NK-92 treated with Interleukin-12 subunit alpha and Interleukin-12 subunit beta, amount 100 ng/mL, for 24 hours (cell line): ENCODE data around the gene PPP2R5C.
"Not testable (repeated sequence)": the region's sequence is repeated elsewhere in the genome, so short reads cannot be mapped to it uniquely, and the experiment has no call there.

Experiments
- DNase-seq: peaks from one replicate; lab custom pipeline; 2025; lab: John Stamatoyannopoulos, UW

The PPP2R5C gene

DNA sequence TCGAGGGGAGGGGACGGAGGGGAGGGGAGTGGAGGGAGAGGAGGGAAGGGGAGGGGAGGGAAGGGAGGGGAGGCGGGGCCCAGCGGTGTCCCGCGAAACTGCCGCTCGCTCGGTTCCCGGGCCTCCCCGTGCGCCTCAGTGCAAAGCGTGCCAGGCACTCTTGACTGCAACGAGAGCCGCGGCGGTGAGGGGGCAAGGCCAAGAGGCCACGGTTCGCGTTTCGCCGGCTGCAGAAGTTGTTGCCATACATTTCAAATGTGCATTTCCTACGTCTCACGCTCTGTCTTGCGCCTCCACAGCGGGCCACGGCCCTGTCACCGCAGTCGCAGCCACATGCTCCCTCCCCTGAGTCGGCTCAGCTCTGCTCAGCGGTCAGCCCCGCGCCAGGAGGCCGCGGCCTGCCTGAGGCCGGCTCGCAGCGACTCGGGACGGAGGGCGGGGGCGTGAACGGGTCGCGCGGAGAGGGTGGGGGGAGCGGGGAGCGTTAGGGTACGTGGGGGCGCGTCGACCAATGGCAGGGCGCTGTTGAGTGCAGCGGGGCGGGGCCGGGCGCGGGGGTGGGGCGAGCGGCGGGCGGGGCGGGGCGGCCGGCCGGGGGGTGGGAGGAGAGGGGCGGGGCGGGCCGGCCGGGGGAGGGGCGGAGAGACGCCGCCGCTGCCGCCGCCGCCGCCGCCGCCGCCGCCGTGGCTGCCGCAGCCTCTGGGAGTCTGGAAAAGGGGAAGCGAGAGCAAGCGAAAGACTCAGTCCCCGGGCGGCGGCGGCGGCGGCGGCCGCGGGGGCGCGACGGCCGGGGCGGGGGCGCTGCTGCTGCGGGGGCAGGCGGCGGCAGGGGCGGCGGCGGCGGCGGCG is at the start of gene PPP2R5C:
PPP2R5C (plus strand) TSS at position 678 of the 849 bp plus-strand sequence. CDS start 185 bp downstream, outside the sequence.
- peak; percentile 81 for DNase-seq

DNA sequence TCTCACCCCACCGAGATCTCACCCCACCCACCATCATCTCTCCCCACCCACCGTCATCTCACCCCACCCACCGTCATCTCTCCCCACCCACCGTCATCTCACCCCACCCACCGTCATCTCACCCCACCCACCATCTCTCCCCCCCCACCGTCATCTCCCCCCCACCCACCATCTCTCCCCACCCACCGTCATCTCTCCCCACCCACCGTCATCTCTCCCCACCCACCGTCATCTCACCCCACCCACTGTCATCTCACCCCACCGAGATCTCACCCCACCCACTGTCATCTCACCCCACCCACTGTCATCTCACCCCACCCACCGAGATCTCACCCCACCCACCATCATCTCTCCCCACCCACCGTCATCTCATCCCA is 49.7 kb upstream of the PPP2R5C start:
- DNase-seq = not testable (repeated sequence)

DNA sequence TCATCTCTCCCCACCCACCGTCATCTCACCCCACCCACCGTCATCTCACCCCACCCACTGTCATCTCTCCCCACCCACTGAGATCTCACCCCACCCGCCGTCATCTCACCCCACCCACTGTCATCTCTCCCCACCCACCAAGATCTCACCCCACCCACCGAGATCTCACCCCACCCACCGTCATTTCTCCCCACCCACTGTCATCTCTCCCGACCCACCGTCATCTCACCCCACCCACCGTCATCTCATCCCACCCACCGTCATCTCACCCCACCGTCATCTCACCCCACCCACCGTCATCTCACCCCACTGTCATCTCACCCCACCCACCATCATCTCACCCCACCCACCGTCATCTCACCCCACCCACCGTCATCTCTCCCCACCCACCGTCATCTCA is 49.2 kb upstream of the PPP2R5C start:
- not testable (repeated sequence) for DNase-seq

DNA sequence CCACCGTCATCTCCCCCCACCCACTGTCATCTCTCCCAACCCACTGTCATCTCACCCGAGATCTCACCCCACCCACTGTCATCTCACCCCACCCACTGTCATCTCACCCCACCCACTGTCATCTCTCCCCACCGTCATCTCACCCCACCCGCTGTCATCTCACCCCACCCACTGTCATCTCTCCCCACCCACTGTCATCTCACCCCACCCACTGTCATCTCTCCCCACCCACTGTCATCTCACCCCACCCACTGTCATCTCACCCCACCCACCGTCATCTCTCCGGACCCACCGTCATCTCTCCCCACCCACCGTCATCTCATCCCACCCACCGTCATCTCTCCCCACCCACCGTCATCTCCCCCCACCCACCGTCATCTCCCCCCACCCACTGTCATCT is 48.4 kb upstream of the PPP2R5C start:
- not testable (repeated sequence) for DNase-seq

DNA sequence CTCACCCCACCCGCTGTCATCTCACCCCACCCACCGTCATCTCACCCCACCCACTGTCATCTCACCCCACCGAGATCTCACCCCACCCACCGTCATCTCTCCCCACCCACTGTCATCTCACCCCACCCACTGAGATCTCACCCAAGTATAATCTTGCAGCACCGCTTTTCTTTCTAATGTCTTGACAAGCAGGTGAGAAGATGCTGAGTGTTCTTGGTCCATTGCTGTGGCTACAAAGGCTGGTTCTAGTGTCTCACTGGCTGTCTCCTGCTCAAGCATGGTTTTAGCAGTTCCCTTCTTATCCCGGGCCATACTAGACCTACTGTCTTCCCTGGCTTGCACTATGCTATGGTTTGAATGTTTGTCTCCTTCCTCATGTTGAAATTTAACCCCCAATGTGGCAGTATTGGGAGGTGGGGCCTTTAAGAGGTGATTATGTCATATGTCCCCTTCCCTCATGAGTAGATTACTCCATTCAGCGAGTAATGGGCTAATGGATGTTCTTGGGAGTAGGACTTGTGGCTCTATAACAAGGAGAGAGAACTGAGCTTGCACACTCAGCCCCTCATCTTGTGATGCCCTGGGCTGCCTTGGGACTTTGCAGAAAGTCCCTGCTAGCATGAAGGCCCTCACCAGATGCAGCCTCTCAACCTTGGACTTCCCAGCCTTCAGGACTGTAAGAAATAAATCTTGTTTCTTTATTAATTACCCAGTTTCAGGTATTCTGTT is 47.7 kb upstream of the PPP2R5C start:
- DNase-seq = no peak

DNA sequence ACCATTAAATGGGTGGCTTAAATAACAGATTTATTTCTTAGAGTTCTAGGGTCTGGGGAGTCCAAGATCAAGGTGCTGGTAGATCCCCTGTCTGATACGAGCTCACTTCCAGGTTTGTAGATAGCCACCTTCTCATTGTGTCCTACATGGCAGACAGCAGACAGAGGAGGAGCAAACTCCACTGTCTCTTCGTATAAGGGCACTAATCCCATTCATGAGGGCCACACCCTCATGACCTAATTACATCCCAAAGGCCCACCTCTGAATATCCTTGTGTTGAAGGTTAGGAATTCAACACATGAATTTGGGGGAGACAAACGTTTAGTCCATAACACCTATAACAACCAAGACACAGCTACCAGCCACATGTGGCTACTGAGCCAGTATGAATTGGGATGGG is 47.1 kb upstream of the PPP2R5C start:
- DNase-seq = no peak

DNA sequence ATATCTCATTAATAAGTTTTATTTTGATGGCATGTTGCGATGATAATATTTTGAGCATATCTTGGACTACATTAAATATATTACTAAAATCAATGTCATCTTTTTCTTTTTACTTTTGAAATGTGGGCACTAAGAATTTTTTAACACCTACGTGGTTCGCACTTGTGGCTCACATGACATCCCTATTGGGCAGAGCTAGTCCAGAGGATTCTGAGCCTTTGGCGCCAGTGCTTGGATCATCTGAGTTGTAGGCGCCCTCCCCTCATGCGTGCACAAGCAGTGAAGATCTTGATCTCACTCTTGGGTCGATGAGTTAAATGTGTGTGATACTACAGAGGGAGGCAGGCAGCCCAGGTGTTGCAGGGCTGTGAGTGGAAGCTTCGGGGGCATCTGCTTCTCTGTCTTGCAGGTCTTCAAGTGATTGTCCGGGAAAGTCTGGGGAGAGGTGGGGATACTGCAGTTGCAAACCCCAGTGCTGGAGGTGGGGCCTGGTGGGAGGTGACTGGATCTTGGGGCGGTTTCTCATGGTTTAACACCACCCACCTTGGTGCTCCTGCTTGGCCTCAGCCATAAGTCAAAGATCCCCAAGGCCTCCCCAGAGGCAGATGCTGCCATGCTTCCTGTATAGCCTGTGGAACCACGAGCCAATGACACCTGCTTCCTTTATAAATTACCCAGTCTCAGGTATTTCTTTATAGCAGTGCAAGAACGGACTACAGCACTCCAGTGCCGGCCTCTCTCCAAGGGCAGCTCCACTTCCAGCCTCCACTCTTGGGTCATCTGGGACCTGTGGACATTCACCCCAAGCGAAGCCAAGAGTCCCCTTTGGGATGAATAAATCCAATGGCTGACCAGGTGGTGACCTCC is 46.1 kb upstream of the PPP2R5C start:
- no peak for DNase-seq

DNA sequence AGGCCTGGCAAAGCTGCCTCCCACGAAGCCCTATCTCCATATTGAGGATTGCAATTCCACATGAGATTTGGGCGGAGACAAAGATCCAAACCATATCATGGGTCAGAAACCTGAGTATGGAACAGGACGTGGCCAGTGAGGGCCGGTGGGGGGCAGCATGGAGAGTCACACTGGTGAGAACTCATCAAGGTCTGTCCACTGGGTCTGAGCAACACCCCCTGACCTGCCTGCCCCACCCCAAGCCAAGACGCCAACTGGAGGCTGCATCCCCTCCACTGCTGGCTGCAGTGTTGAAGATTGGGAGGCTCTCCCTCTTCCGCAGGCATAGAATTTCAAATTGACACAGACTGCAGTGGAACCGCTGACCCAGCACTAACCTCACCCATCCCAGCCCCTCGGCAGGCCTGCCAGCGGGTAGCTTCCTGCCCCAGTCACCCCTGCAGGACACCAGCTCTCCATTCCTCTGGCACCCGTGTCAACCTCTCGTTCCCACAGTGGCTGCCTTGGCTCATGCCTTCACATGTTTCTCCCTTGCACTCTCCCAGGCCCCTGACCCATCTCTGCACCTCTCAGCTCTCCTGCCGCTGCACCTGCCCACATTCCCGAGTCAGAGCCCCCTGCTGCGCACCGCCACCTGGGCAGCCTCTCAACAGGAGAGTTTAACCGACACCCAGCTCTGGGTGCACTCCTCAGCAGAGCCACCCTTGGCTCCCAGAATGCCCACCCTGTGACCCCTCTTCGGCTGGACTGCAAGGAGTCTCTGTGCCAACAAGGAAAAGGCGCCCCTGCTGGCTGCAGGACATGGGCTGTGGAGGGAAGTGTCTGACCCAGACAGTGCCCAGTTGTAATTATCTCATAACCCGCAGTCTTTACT is 45.2 kb upstream of the PPP2R5C start:
- no peak for DNase-seq

DNA sequence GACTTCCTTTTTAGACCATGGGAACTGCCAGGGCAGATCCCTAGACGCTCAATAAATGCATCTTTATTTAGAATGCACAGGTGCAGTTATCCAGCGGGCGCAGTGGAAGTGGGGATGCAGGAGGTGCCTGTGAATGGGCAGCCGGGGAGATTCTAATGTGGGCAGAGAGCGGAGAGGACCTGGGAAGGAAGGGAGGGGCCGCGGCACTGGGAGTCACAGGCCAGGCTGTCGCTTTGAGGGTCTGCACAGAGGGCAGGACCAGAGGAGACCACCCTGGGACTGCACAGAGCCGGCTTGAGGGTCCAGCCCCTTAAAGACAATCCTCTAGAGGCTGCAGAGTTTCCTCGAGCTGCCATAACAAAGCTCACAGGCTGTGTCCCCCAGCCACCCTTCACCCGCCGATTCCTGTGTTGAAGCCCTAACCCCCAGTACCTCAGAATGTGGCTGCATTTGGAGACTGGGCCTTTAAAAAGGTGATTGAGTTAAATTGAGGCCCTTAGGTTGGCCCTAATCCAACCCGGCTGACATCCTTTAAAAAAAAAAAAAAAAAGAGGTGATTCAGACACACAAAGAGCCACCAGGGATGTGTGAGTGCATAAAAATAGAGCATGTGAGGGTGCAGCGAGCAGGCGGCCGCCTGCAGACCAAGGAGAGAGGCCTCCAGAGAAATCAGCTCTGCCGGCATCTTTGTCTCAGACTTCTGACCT is 44.4 kb upstream of the PPP2R5C start:
- DNase-seq = no peak

DNA sequence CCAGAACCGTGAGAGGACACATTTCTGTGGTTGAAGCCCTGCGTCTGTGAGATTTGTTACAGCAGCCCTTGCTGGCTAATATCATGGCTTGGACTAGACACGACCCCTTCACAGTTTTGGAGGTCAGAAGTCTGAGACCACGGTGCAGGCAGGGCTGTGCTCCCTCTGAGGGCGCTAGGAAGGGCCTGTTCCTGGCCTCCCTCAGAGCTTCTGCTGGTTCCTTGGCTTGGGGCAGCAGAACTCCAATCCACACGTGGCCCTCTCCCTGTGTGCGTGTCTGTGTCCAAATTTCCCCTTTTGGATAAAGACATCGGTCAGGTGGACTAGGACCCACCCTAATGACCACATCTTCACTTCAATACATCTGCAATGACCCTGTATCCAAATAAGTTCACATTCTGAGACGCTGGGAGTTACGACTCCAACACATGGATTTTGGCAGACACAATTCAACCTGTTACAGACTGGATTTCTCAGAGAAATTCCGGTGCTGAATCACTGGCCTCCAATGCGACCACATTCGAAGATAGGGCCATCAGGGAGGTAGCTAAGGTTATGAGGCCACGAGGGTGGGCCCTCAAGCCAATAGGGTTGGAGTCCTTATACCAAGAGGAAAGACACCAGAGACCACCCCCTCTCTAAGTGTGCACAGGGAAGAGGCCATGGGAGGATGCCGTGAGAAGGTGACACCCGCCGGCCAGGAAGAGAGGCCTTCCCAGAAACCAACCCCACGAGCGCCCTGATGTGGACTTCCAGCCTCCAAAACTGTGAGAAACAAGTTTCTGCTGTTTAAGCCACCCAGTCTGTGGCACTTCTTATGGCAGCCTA is 43.6 kb upstream of the PPP2R5C start:
- DNase-seq = no peak

DNA sequence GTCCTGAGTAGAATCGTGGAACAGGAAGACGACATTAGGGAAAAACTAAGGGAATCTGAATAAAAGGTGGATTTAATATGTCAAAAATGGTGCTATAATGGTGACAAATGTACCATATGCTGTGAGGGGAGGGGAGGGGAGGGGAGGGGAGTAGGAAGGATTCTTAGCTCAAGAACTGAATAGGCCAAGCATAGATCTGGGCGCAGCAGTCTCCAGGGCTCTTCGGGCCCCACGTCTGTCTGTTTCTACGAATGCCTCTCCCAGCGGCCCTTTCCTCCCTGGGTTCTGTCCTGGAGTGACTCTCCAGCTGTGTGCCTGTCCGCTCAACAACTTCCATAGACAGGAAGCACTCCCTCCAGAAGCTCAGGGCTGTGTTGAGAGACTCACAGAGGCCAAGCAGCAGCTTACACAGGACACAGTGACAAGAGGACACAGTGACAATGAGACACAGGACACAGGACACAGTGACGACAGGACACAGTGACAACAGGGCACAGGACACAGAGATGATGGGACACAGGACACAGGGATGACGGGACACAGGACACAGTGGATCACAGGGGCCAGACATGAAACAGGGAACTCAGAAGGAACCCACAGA is 42.4 kb upstream of the PPP2R5C start:
- DNase-seq = no peak

DNA sequence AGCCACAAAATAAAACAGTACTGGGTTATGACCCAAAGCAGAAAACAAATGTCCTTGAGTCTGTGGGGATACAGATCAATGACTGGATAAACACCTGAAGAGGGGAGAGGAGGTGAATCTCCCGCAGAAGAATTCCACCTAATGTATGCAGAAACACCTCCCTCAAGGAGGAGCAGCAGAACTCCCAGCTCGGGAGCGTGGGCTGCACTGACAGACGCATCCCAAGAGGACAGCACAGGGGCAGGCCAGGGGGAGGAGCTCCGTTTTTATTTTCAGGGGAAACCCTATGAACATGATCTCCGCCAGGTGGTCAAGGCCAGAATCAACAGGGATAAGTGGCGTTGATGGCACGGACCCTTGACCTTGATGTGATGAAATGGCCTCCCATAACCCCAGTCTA is 41.8 kb upstream of the PPP2R5C start:
- no peak for DNase-seq

DNA sequence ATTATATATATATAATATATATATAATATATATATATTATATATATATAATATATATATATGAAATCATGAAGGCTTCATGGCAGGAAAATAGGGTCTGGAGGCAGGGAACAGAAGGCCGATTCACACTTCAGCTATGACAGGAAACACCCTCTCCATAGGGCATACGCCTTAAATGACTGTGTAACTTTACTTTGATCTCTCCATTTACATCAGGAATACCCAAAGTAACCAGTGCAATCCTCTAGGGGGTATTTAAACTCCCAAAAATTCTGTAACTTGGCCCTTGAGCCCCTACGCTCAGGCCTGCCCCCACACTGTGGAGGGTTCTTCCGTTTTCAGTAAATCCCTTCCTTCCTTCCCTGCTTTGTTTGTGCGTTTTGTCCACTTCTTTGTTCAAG is 40.4 kb upstream of the PPP2R5C start:
- DNase-seq = no peak

DNA sequence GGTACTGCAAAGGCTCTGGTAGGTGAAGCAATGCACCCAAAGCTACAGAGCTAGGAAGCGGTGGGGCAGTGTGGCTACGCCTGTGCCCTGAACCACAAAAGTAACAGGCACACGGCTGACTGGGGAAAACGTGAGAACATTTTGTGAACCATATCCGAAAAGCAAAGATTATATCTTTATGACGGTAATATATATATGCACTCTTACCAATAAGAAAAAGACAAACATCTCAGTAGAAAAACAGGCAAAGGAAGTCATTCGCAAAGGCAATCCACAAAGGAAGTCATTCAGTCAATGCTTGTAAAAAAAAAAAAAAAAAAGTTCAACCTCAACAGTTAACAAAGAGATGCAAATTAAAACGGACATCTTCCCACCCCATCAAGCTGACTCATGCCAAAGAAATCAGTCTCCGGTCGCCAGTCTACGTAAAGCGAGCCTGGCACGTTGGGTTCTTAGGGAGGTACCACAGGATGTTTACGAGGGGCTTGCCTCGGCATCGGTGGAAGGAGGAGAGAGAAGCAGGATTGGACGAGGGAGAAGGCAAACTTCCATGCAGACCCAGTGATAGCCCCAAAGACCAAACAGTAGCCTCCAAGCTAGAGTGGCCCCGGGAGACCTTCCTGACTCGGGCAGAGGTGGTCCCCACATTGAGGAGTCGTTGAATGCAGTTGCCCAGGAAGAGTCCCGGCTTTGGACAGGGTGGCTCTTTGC is 39.4 kb upstream of the PPP2R5C start:
- DNase-seq = peak; percentile 58

DNA sequence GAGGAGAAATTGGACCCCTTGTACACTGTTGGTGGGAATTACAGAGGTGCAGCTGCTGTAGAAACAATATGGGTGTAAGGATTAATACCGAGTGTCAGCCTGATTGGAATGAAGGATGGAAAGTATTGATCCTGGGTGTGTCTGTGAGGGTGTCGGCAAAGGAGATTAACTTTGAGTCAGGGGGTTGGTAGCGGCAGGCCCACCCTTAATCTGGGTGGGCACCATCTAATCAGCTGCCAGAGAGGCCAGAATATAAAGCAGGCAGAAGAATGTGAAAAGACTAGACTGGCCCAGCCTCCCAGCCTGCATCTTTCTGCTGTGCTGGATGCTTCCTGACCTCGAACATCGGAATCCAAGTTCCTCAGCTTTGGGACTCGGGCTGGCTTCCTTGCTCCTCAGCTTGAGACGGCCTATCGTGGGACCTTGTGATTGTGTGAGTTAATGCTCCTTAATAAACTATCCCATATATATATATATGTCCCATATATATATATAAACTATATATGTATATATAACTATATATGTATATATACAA is 38.4 kb upstream of the PPP2R5C start:
- no peak for DNase-seq

DNA sequence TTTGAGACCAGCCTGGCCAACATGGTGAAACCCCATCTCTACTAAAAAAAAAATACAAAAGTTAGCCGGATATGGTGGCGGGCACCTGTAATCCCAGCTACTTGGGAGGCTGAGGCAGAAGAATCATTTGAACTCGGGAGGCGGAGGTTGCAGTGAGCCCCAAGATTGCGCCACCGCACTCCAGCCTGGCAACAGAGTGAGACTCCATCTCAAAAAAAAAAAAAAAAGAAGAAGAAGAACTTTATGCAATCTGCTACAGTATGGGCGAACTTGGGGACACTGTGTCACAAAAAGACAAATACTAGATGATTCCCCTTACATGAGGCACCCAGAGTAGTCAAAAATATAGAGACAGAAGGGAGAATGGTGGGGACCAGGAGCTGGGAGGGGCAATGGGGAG is 35.9 kb upstream of the PPP2R5C start:
- not testable (repeated sequence) for DNase-seq

DNA sequence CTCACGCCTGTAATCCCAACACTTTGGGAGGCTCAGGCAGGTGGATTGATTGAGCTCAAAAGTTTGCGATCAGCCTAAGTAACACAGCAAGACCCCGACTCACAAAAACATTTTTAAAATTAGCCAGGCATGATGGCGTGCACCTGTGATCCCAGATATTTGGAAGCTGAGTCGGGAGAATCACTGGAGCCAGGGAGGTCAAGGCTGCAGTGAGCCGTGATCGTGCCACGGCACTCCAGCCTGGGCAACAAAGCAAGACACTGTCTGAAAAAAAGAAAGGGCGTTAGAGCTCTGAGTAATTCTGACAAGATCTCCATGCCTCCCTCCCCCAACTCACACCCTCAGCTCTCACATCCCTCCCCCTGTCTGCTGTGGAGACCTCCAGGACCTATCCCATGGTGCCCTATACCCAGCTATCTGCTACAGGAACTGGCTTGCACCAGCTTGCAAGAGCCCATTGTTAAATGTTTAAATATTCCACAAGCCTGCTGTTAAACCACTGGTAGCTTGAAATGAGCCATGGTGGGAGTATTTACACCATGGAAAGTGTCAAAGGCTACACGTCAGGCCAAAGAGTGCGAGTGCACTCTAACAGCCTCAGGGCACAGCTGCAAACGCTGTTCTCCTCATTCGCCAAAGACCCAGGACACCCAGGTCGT is 35.1 kb upstream of the PPP2R5C start:
- no peak for DNase-seq

DNA sequence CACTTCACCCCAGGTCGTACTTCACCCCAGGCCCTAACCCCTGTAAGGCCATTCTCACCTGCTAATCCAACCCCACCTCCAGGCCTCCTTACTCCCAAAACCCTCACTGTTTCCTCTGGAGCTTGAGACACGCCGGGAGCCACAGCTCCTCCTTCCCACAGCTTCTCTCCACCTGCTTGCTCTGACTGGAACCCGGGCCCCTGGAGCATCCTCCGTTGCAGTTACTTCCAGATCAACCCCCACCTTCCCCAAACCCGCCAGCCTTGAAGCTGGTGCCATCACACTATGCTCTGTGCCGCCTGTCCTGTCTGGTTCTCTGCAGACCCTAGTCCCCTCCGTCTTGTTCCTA is 34.6 kb upstream of the PPP2R5C start:
- DNase-seq = no peak
